GM20431 (cell line): ENCODE measurements around the gene HDAC4.

Experiments
- in situ Hi-C: fragments of 300-500 bp; cut with MseI, MboI; formaldehyde crosslinking; loops from one replicate; pipeline ENCODE4 v1.15.0; 2020; ENCODE audit warnings: low sequenced_read_pairs; ENCODE audit not compliant: unreplicated experiment

HDAC4 gene

DNA sequence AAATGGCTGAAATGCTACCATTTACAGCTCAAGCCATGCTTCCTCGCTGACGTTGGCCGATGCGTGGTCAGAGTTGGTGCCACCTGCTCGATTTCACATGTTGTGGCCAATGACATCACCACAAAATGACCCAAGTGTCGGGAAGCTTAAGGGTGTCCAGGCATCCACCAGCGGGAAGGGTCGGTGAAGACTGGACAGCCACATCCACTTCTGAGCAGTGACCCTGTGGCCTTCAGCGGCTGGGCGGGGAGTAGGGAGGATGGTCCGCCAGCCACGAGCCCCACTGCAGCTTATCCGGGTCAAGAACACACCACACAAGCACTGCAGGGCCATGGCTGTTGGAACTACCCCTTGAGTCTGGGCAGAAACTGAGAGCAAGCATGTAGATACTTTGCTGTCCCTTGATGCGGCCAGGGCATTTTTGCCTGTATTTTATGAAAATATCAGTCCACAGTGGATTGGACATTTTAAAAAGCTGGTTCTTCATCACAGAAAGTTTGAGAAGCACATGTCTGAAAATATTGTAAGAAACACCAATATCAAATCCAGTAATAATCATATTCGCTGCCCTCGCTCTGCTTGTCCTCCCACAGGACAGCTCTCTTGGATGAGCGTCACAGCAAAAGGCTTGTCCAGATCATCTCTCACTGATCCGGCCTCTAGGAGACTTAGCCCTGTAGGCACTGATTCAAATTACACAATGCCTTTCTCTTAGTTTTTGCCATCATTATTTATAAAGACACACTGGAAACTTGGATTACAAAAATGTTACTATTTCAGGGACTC lies 379.0 kb downstream of the HDAC4 start:
- in situ Hi-C loops, result no loop called here

DNA sequence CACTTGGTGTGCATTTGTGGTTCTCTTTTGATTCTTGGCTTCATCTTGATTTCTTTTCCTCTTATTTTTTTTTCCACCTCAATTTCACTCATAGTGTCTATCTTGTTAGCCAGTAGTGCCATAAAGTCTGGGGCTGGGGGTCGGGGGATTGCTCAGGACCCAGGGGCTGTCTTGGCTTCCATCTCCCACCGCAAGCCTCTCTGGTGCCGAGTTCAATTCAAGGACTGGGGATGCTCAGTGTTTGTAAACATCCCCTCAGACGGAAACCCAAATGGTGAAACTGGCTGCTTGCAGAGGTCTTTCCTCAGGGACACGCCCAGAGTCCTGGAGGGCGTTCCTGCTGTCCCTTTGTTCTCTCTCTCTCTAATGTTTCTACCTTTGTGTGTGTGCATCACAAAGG lies 379.6 kb downstream of the HDAC4 start:
- in situ Hi-C loops, result no loop called here

DNA sequence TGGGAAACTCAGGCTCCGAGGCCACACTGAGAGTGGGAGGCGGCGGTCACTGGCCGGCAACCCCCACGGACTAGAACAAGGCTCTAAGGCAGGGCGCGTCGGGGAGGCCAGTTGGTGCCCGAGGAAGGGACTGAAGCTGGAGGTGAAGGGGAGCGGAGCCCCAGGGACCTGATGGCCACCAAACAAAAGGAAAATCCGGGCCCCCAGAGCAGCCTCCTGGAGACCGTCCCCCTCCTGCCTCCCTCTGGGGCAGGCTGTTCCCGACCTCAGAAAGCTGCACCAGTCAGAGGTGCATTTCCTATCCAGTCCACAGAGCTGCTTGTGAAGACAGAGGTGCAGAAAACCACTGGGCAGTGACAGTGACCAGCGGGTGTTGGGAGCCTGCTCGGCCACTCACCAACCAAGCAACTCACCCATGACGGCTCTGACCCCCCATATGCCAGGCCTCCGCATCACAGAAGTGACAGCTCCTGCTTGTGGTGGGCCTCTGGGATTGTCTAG lies 380.2 kb downstream of the HDAC4 start:
- in situ Hi-C loops, result no loop called here

DNA sequence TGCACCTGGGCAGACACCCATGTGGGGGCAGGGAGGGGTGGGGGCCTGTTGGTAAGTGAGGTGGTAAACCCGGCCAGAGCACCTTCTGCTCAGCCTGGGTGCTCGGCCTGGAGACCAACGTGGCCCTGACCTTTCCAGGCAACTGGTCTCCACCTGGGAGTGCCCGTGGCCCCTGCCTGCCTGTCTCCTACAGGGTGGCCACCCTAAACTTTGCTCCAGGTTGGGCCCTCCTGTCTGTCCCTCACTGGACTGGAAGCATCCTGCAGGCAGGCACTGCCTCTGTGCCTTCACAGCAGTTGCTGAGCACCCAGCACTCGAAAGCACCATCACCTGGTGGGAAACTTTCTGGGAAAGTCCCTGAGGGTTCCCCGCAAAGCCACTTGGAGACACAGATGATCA lies 381.6 kb downstream of the HDAC4 start:
- in situ Hi-C loops, result no loop called here

DNA sequence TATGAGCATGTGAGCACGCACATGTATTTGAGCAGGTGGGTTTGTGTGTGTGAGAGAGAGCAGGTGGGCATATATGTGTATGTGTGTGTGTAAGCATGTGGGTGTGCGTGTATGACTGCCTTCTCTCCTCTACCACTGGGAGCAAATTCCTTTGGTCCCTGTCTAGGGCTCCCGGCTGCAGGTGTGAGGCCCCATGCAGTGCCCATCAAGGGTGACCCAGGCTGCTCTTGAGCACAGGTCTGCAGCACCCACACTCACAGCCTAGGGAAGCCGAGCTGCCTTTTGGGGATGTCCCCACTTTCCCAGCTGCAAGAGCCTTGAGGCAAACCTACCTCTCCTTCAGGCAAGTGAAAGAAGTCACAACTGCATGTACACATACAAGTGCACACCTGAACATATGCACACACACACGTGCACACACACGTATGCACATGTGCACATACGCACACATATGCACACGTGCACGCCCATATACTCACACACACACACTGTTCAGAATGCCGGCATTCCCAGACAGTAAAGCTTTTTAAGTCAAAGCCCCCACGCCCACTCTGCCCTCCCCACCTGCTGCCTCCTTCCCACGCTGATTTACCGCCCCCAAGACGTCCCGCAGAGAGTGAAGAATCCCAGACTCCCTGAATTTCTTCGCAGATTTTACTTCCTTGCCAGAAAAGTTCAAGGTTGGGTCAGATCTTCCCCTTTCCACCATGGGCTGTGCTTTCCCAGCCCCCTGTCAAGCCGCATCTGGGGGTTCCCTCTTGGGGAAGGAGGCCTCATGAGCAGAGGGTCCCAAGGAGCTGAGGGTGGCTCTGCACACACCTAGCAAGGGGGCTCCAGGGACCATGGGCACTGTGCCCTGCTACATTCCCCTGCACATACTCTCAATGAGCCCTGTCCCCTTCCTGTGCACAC lies 382.3 kb downstream of the HDAC4 start:
- in situ Hi-C loops, result no loop called here

DNA sequence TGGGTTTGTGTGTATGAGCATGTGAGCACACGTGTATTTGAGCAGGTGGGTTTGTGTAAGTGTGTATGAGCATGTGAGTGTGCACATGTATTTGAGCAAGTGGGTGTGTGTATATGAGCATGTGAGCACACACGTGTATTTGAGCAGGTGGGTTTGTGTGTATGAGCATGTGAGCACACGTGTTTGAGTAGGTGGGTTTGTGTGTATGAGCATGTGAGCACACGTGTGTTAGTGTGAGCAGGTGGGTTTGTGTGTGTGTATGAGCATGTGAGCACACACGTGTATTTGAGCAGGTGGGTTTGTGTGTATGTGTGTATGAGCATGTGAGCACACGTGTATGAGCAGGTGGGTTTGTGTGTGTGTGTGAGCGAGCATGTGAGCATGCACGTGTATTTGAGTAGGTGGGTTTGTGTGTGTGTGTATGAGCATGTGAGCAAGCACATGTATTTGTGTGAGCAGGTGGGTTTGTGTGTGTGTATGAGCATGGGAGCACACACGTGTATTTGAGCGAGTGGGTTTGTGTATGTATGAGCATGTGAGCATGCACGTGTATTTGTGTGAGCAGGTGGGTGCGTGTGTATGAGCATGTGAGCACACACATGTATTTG lies 383.2 kb downstream of the HDAC4 start:
- in situ Hi-C loops, result no loop called here

DNA sequence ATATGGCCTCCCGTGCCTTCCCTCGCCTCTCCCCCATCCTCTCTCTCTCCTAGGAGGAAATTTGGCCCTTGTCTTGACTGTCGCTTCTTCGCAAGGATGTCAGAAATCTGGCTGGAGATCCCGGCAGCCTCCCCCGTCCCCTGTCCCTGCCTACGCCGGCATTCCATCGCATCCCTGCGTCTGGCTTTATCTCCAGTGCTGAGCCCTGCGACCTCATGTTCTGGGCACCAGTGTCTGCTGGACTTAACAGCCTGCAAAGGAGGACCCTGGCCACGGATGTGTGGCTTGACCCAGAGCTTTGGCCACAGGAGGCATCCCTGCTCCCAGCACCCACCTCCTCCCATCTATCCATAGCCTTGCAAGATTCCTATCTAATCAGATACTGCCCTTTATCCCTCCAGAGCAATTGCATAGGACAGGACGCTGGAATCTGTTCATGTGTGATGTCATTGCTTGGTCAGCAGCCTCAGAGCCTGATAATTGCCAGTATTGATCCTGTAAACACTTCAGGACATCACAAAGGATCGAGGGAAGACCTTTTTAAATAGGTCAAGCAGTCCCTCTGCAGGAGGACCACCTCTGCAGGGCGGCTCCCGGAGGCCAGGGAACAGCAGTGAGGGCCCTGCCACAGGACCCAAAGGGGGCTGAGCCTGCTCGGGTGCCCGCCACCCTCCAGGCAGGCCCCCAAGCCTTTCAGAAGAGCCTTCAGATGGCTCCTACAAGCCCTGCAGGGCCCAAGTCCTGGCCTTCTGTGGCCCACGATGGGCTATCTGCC lies 384.7 kb downstream of the HDAC4 start:
- in situ Hi-C loops, result no loop called here

DNA sequence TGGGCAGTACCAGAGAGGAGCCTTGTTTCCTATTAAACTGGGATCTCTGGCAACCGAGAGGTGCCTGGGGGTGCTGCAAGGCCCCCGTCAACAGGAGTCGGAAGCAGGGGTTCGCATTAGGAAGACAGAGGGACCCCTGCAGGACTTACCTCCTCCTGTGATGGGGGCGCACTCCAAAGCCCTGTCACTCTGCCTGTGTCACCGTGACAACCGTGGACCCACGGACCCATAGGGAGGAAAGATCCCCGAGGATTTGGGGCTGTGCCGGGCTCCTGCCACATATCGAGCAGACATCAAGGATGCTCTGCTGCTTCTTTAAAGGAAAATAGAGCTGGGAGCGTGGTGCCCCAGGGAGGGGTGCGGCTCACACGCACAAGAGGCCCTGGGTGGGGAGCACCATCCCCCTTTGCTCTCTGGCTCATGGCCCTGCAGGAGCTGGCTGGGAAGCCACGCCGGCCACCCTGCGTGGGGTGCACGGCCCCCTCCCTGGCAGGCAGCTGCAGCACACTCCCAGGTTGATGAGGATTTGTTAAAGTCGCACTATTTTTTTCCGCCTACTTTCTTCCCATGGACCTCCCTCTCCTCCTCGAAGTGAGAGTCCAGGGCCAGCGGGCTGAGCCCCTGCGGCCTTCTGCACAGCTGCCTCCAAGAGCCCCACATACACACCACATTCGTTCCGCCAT lies 385.5 kb downstream of the HDAC4 start:
- in situ Hi-C loops, result no loop called here

DNA sequence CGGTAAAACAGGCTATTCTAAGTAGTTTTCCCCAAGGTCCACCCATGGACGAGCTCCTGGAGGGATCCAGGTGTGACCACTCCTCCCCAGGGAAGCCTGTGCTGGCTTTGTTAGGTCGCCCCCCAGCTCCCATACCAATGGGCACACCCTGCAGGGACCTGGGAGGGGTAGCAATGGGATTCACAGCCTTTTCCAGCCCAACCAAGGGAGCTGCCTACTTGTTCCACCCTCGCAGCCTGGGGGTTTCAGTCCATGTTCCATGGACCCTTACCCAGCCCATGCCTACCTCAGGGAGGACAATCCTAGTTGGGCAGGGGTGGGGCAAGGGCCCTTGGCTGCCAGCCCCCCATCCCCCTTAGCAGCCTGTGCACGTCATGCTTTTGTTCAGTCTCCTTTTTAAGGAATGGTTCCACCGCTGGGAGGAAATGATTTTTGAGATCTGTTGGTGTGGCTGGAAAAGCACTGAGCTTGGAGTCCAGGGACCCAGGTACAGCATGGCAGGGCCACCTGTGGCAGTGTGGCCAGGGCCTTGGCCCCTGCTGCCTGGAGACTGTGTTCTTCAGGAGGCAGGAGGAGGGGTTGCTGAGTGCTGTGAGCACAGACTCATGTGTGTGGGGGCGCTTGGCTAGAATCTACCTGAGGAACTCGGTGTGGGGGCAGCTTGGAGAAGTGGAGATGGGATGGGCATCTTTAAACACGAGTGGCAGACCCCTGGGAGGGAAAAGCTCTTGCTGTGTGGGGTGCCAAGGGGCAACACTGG lies 386.2 kb downstream of the HDAC4 start:
- in situ Hi-C loops, result no loop called here

DNA sequence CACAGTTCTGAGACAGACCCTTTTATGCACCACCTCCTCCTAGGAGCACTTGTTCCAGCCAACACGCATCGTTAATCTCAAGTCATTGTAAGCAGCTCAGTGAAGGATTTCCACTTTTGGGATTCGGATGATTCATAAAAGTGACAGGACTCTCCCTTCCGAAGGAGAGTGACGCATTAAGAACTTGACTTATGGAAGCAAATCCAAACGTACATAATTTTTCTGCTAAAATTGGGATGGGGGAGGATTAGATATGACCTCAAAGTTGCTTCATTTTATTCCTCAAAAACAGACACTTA lies 387.2 kb downstream of the HDAC4 start:
- in situ Hi-C loops, result no loop called here

DNA sequence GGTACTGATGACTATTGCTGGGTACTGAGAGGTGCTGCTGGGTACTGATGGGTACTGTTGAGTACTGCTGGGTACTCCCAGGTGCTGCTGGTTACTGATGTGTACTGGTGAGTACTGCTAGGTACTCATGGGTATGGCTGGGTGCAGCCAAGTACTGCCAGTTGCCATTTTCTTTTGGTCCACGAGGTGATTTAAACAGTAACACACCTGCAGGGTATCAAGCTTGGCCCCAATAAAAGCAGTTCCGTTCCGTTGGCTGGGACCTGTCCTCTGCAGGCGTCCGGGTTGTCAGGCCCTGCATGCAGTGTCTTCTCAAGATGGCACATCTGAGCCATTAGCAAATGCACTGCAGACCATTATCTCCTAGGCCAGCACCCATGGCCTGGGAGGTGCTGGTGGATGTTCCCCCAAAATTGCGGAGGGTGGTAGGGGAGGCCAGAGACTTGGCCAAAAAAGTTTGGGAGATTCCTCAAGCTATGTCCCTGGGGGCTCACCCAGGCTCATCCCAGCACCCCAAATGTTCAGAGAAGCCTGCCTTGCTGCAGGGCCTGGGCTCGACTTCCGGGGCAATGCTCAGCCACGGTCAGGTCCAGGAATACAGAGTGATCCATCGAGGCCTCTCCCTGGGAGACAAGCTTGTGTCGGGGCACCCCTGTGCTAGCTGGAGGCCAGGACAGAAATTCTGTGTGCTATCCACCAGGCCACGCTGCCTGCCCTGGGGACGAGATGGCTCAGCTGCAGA lies 387.7 kb downstream of the HDAC4 start:
- in situ Hi-C loops, result no loop called here

DNA sequence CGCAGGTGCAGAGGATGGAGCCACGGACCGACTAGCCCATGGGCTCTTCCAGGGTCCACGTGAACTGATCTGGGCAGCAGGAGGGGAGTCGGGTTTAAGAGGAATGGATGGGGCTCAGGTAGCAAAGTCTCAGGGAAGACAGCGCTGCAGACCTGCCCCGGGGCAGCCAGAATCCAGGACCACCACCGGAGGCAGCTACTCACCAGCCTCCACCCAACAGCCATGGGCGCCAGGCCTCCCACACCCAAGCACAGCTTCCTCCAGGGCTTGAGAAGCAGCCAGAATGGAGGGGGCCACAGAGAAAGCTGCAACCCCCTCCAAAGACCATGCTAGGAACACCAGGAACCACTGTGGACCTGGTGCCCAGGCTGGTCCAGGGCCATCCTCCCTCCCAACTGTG lies 388.6 kb downstream of the HDAC4 start:
- in situ Hi-C loops, result no loop called here

DNA sequence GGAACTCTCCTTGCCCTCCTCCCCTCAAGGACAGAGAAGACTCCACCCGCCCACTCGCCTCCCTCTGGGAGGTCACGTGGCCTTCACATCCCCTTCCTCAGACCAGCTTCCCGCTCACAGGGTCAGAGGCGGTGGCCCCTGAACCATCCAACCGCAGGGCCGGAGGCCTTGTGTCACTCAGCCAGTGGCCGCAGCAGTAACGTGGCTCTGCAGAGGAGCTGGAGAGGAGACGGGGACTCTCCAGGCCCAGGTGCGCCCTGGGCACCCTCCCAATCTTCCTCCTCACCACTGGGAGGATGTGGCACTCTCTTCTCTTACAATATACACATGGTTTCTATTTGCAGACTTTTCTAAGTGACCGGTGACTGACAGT lies 391.2 kb downstream of the HDAC4 start:
- in situ Hi-C loops, result no loop called here

DNA sequence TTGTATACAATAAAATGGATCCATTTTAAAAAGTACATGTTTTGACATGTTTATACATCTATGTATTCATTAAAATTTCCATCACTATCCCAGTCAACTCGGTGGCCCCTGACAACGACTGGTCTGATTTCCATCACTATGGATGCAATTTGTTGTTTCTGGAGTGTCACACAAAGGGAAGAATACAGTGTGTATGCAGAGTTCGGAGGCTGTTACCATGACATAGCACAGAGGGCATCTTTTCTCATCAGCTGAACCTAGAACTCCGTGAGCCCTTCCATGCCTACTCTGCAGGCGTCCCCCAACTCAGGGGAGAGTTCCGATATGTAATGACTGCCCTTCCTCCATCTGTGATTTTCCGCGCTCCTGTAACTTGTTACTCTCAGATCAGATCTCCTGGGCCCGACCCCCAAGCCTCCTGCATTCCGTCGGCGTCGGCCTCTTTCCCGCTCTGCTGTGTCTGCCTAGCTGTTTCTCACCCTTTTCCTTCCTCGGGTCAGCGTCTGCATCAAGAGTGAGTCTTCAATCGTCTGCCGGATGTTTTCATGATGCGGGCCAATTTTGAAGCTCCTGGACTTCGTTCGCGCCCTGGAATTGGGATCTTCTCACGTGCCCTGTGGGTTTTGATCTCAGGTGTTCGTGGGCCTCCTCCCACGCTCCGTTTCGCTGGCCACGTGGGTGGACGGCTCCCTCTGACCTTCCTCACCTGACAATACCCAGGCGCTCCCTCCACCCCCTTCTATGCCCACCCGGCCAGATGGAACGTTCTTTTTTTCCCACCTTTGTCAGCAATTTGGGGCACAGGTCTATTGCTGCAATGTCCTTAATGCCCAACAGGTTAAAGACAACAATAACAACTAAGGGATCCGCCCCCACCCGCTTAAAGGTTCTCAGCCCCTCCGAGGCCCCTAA lies 391.9 kb downstream of the HDAC4 start:
- in situ Hi-C loops, result no loop called here

DNA sequence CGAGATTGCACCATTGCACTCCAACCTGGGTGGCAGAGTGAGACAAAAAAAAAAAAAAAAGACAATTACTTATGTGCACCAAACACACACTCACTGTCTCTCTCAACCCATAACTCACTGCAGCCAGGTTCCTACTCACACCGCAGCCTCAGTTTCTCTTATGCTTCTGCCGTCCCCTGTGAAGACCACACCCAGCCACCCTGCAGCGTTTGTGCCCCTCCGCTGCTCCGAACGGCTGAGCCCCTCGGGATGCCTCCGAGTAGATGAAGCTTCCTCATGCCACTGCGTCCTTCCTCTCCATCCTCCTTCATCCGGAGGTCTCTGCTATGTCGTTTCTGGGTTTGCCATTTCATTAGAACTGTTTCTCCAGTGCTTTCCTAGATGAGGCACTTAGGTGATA lies 392.8 kb downstream of the HDAC4 start:
- in situ Hi-C loops, result no loop called here

DNA sequence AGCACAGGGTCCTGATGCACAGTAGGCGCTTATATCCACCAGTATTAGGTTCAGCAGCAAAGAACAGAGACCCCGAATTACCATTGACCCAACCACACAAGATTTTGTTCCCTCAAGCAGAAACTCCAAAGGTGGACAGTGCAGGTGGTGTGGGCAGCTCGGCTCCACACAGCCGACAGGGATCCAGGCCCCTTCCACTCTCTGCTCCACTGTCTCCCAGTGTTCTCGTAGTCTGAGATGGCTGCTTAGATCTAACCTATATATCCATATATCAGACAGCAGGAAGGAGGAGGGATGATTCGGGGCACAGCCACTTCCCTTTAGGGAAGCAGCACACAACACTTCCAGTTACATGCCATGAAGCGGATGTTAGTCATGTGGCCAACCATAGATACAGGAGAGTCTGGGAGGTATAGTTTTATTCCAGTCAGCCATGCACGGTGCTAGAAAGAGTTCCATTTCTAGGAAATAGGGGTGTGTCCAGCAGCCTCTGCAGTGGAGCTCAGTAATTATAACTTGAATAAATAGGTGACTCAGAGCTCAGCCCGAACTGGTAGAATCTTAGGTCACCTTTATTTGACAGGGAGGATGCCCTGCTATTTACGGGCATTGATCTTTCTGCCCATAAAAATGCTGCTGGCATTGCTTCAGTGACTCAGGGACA lies 394.1 kb downstream of the HDAC4 start:
- in situ Hi-C loops, result no loop called here

DNA sequence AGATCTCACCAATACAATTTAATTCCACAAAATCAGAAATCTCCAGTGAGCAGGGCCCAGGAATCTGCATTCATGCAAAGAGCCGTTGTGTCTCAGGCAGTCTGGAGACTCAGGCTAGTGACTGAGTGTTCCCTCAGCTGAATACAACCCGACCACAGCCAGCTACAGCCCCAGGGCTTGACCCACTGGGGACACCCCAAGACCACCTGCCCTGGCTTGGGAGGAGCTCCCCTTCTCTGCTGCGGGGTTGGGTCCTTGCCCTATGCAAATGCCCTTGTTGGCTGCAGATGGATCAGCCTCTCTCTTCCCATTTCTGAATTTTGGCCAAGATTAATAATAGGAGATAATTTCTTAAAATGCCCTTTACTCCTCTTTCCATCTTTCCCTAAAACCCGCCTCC lies 395.2 kb downstream of the HDAC4 start:
- in situ Hi-C loops, result no loop called here
